Tibial nerve (tissue), 4 donors: Measurements from ENCODE around the gene SYCP2. TPM values are rescaled to one million over a fixed set of nuclear protein-coding genes. Genes with fewer than 3 reads are reported as not detected.

Source experiments
- DNase-seq, 2 donors: peaks; one replicate each; pipeline ENCODE4 v3.0.0-alpha.2; 2019; ENCODE audit warnings: low spot score in 2 of 2
- H3K27ac ChIP-seq, 4 donors: fragments of 200-600 bp; sonication (generic) in 3 of 4; one replicate each; pipeline ENCODE4 v1.5.1; 2017 to 2019; ENCODE audit warnings: mild to moderate bottlenecking in 1 of 4
- H3K27me3 ChIP-seq, 2 donors: fragments of 200-600 bp; sonication (generic) in 1 of 2; one replicate each; pipeline versions ENCODE4 v1.5.1 to v1.6.0; 2017 to 2019
- H3K36me3 ChIP-seq, 3 donors: fragments of 200-600 bp; sonication (generic); one replicate each; pipeline ENCODE4 v1.5.1; 2018 to 2019
- H3K4me1 ChIP-seq, 4 donors: fragments of 200-600 bp; sonication (generic) in 3 of 4; one replicate each; pipeline ENCODE4 v1.5.1; 2017 to 2019
- H3K4me3 ChIP-seq, 4 donors: fragments of 200-600 bp; sonication (generic) in 3 of 4; one replicate each; pipeline ENCODE4 v1.5.1; 2017 to 2019; ENCODE audit warnings: mild to moderate bottlenecking in 1 of 4, moderate library complexity in 1 of 4
- H3K9me3 ChIP-seq, 4 donors: fragments of 200-600 bp; sonication (generic) in 3 of 4; one replicate each; pipeline ENCODE4 v1.5.1; 2017 to 2019
- EP300 ChIP-seq, 2 donors: sonication (generic); formaldehyde crosslinking; IDR thresholded peaks; one replicate each; pipeline ENCODE4 v1.6.1; 2017; ENCODE audit warnings: antibody characterized with exemption in 2 of 2, mild to moderate bottlenecking in 1 of 2
- POLR2A ChIP-seq, 2 donors: fragments of 450-650 bp; IDR thresholded peaks; one replicate each; pipeline ENCODE4 v1.6.1; 2017; ENCODE audit warnings: antibody characterized with exemption in 2 of 2, mild to moderate bottlenecking in 2 of 2, moderate library complexity in 2 of 2
- WGBS, 2 donors: methylation state at CpG; one replicate each; pipeline ENCODE4 v1.1.5; 2018; 5-methylcytosine and 5-hydroxymethylcytosine counted together
- total RNA-seq, 4 donors: library from RNA; depleted of rRNA; stranded (reverse); fragments of >200 nt; gene quantifications; one replicate each; pipeline ENCODE4 v1.1.0, GENCODE V29; 2016
- TF ChIP-seq, protein P1 (sequence below), 5 experiments: fragments of 200-600 bp in 3 of 5; fragments of 450-650 bp in 2 of 5; sonication (generic) in 3 of 5; IDR thresholded peaks; one replicate each; pipeline ENCODE4 v1.5.1; 2016 to 2019; ENCODE audit warnings: antibody characterized with exemption in 5 of 5, mild to moderate bottlenecking in 3 of 5, moderate library complexity in 2 of 5

The SYCP2 gene
- total RNA-seq, 4 donors from 2014 or later, result 3.1 to 4.2 (median 3.6) TPM

DNA sequence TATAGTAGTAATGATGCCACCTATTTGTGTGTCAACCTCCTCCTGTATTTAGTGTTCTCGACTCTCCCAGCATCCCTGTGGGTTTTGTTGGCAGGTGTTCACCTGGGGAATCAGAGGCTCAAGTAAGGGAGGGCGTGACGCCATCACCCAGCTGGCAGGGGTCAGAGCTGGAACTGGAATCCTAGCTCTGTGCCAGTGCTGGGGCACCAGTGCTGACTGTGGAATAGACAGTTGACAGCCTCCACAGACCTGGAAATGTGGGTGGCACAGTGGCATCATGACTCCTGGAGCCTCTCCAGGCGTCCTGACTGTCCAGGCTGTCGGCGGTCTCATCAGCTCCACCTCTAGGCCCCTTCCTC lies 102.8 kb downstream of the SYCP2 start:
- H3K27me3 ChIP-seq, result no peaks in the 10 kb centered on the region
- H3K4me3 ChIP-seq, result no peak overlapping the region
- no peak overlapping the region for H3K27ac ChIP-seq
- H3K9me3 ChIP-seq, result no peaks in the 10 kb centered on the region
- 64 to 70% methylated on average over 6 of the region's 6 CpGs for WGBS, 2 donors
- TF ChIP-seq EP300 (IDR thresholded peaks at IDR 0.05), result no peak
- TF ChIP-seq, protein P1, sequence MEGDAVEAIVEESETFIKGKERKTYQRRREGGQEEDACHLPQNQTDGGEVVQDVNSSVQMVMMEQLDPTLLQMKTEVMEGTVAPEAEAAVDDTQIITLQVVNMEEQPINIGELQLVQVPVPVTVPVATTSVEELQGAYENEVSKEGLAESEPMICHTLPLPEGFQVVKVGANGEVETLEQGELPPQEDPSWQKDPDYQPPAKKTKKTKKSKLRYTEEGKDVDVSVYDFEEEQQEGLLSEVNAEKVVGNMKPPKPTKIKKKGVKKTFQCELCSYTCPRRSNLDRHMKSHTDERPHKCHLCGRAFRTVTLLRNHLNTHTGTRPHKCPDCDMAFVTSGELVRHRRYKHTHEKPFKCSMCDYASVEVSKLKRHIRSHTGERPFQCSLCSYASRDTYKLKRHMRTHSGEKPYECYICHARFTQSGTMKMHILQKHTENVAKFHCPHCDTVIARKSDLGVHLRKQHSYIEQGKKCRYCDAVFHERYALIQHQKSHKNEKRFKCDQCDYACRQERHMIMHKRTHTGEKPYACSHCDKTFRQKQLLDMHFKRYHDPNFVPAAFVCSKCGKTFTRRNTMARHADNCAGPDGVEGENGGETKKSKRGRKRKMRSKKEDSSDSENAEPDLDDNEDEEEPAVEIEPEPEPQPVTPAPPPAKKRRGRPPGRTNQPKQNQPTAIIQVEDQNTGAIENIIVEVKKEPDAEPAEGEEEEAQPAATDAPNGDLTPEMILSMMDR (IDR thresholded peaks at IDR 0.05), result no peak
- no peak for TF ChIP-seq POLR2A (IDR thresholded peaks at IDR 0.05)
- H3K36me3 ChIP-seq, result no peaks in the 10 kb centered on the region
- peaks cover 0 to 26% (median 4%) of the 10 kb centered on the region in 4 donors for H3K4me1 ChIP-seq
- DNase-seq, result no peak

DNA sequence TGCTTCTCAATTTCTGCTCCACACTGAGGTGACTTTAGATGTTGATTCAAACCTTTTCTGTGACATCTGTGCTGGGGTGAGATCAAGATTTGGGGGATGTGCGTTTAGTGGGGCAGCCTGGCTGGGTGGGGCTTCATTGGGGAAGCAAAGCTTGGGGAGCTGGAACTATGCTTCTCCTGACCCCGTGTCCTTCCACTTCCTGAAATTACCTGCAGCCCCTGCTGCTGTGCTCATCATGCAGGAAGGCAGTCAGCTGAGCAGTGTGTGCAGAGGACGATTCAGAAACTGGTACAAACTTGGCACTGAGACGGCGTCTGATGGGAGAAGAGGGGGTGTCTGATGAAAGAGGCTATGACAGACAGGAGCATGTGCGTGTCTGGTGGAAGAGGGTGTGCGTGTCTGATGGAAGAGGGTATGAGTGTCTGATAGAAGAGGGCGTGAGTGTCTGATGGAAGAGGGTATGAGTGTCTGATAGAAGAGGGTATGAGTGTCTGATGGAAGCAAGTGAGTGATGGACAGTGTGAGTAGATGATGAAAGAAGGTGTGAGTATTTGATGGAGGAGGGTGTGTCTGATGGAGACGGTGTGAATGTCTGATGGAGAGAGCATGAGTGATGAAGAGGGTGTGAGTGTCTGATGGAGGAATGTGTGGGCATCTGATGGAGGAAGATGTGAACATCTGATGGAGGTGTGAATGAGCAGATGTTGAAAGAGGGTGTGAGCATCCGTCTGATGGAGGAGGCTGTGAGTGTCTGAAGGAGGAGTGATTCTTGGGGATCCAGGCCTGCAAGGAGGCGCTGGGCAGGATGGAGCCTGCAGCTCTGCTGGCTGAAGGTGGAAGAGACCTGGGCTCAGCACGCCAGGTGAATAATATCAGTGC lies 103.4 kb downstream of the SYCP2 start:
- DNase-seq, result no peak

DNA sequence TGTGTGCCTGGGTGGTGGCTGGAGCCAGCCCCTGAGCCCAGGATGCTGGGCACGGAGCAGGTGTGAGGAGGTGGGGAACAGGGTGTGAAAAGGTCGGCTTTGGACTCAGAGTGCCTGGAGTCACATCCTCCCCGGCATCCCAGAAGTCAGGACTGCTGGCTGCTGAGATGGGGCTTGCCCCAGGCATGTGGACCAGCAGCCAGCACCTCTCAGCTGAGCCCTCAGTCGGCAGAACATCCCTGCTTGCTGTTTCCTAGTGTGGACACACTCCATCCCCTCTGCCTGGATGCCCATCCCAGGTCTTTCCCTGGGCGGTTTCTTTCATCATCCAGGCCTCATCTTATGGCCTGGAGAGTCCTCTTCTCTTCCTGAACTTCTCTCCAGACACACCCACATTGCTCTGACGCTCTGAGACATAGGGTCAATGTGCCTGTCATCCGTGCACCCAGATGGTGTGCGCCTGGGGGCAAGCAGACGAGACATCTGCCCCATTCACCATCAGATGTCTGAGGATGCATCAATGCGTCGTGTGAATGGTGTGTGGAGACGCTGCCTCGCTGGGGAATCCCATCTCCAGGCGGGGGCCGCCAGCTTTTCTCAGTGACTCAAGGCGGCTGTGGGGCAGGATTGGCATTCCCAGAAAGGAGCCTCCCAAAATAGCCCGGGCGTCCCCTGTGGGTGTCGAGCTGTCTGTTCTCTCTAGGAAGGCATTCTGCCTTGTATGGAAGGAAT lies 104.2 kb downstream of the SYCP2 start:
- no peaks in the 10 kb centered on the region for H3K27me3 ChIP-seq
- H3K36me3 ChIP-seq, result no peaks in the 10 kb centered on the region
- no peak for TF ChIP-seq POLR2A (IDR thresholded peaks at IDR 0.05)
- no peak for TF ChIP-seq EP300 (IDR thresholded peaks at IDR 0.05)
- TF ChIP-seq, protein P1 (IDR thresholded peaks at IDR 0.05), result no peak
- no peak for DNase-seq
- 78 to 79% methylated on average over 19 of the region's 19 CpGs for WGBS, 2 donors
- no peak overlapping the region for H3K4me3 ChIP-seq
- H3K9me3 ChIP-seq, result no peaks in the 10 kb centered on the region
- H3K4me1 ChIP-seq, result peaks cover 0 to 17% (median 0%) of the 10 kb centered on the region in 4 donors
- H3K27ac ChIP-seq, result no peak overlapping the region

More for the DNA sequence above, 103.4 kb downstream of the SYCP2 start:
- no peaks in the 10 kb centered on the region for H3K36me3 ChIP-seq
- no peaks in the 10 kb centered on the region for H3K9me3 ChIP-seq
- TF ChIP-seq, protein P1 (IDR thresholded peaks at IDR 0.05), result no peak
- no peak for TF ChIP-seq EP300 (IDR thresholded peaks at IDR 0.05)
- no peak for TF ChIP-seq POLR2A (IDR thresholded peaks at IDR 0.05)
- no peak overlapping the region for H3K27ac ChIP-seq
- peaks cover 0 to 20% (median 0%) of the 10 kb centered on the region in 4 donors for H3K4me1 ChIP-seq
- no peaks in the 10 kb centered on the region for H3K27me3 ChIP-seq
- no peak overlapping the region for H3K4me3 ChIP-seq
- 76 to 79% methylated on average over 12 of the region's 12 CpGs for WGBS, 2 donors

DNA sequence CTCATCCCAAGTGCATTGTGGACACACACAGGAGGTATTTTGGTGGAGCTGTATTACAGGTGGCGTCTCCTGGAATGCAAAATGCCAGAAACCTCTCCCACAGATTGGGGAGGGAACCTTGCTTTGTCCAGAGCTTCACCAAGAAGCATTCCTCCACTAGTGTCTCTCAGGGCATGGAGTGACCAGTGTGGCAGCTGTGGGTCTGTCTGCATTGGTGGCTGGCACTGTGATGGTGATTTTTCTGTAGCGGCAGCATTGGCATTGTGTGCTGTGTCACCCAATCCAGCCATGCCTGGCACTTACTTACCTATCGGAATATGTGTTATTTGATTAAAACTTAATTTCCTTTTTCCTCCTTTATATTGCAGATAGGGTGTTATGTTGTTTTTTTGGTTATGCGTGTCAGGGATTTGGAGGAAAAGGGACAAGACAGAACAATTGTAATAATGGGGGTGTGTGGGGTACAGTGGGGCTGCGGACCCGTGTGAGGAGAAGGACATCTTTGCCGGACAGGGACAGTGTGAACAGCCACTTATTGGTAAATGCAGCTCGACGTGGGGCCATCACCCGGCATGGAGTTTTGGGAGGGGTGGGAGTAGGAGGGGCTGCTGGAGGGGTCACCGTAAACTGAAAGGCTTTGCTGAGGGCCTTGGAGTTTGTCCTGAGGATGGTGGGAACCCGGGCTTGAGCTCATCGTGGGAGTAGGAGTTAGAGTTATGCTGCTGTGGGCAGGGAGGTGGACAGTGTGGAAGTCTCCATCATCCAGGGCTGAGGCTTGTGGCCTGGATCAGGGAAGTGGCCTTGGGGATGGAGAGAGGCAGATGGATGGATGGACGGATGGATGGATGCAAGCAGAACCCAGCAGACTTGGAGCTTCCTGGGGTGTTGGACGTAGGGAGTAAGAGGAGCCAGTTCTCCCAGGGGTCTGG lies 105.0 kb downstream of the SYCP2 start:
- no peak overlapping the region for H3K27ac ChIP-seq
- DNase-seq, result no peak
- no peaks in the 10 kb centered on the region for H3K36me3 ChIP-seq
- peaks cover 0 to 17% (median 0%) of the 10 kb centered on the region in 4 donors for H3K4me1 ChIP-seq
- H3K9me3 ChIP-seq, result no peaks in the 10 kb centered on the region
- 87 to 88% methylated on average over 15 of the region's 15 CpGs for WGBS, 2 donors
- no peak for TF ChIP-seq POLR2A (IDR thresholded peaks at IDR 0.05)
- no peak for TF ChIP-seq EP300 (IDR thresholded peaks at IDR 0.05)
- TF ChIP-seq, protein P1 (IDR thresholded peaks at IDR 0.05), result no peak
- H3K4me3 ChIP-seq, result no peak overlapping the region
- H3K27me3 ChIP-seq, result no peaks in the 10 kb centered on the region
